BE2C (cell line): ENCODE measurements around the gene CSF2RB.

Experiments
- DNase-seq: peaks from one replicate; pipeline ENCODE4 v3.0.0-alpha.2; 2020
- H3K27me3 ChIP-seq: fragments of 250-450 bp; sonication (Bioruptor Pico); 2 replicates; pipeline ENCODE4 v1.5.1; 2020; ENCODE audit warnings: mild to moderate bottlenecking
- H3K36me3 ChIP-seq: fragments of 250-450 bp; sonication (Bioruptor Pico); 2 replicates; pipeline ENCODE4 v1.5.1; 2020; ENCODE audit warnings: mild to moderate bottlenecking
- H3K4me1 ChIP-seq: fragments of 250-450 bp; sonication (Bioruptor Pico); 2 replicates; pipeline ENCODE4 v1.5.1; 2020
- H3K4me3 ChIP-seq: 2 replicates; pipeline ENCODE4 v1.5.1; 2011; ENCODE audit warnings: low read depth, low read length
- H3K9me3 ChIP-seq: fragments of 250-450 bp; sonication (Bioruptor Pico); 2 replicates; pipeline ENCODE4 v1.5.1; 2020
- CTCF ChIP-seq: IDR thresholded peaks from 2 replicates; pipeline ENCODE4 v1.5.1; 2012; ENCODE audit warnings: mild to moderate bottlenecking, low read depth, low read length

Gene CSF2RB

GRCh38 chr22:36966851-36967540 is 53.6 kb downstream of the CSF2RB start:
- Histone ChIP-seq H3K36me3 (no peaks in the 10 kb centered on the region), H3K27me3 (peaks cover 4% of the 10 kb centered on the region; the same call in 1 of the 2 replicates), H3K9me3 (no peaks in the 10 kb centered on the region), H3K4me1 (no peaks in the 10 kb centered on the region), H3K4me3 (no peak overlapping the region)
- TF ChIP-seq CTCF, result no peak
- DNase-seq, result no peak

GRCh38 chr22:36968249-36968964 is 55.0 kb downstream of the CSF2RB start:
- Histone ChIP-seq H3K27me3 (peaks cover 4% of the 10 kb centered on the region; the same call in 1 of the 2 replicates), H3K9me3 (no peaks in the 10 kb centered on the region), H3K4me3 (no peak overlapping the region), H3K36me3 (no peaks in the 10 kb centered on the region), H3K4me1 (no peaks in the 10 kb centered on the region)
- TF ChIP-seq CTCF, result no peak
- no peak for DNase-seq

GRCh38 chr22:36971341-36972125 is 58.1 kb downstream of the CSF2RB start:
- Histone ChIP-seq H3K27me3 (peaks cover 4% of the 10 kb centered on the region; the same call in 1 of the 2 replicates), H3K4me1 (no peaks in the 10 kb centered on the region), H3K4me3 (no peak overlapping the region), H3K36me3 (no peaks in the 10 kb centered on the region), H3K9me3 (no peaks in the 10 kb centered on the region)
- TF ChIP-seq CTCF, result no peak
- no peak for DNase-seq

GRCh38 chr22:36976606-36977005 is 63.2 kb downstream of the CSF2RB start:
- Histone ChIP-seq H3K4me3 (no peak overlapping the region), H3K4me1 (no peaks in the 10 kb centered on the region), H3K27me3 (peaks cover 3% of the 10 kb centered on the region; the same call in 1 of the 2 replicates), H3K9me3 (no peaks in the 10 kb centered on the region), H3K36me3 (no peaks in the 10 kb centered on the region)
- DNase-seq, result no peak
- TF ChIP-seq CTCF, result no peak

- peak; percentile 71 for TF ChIP-seq CTCF
- Histone ChIP-seq H3K4me1 (no peaks in the 10 kb centered on the region), H3K36me3 (no peaks in the 10 kb centered on the region), H3K27me3 (peaks cover 3% of the 10 kb centered on the region; the same call in 1 of the 2 replicates), H3K9me3 (no peaks in the 10 kb centered on the region), H3K4me3 (peak overlapping the region; percentile 55)
- peak; percentile 84 for DNase-seq
Observed at GRCh38 chr22:36977401-36977861, 64.0 kb downstream of the CSF2RB start.
